SKM-1 (cell line): ENCODE data around the gene PCDHGB7.
"Not testable (repeated sequence)": the region's sequence is repeated elsewhere in the genome, so short reads cannot be mapped to it uniquely, and the experiment has no call there.

Source experiments
- DNase-seq: peaks from one replicate; lab custom pipeline; 2025; ENCODE audit not compliant: unreplicated experiment; lab: John Stamatoyannopoulos, UW

PCDHGB7 gene

GRCh38 chr5:141417494-141418172 lies at the start of gene PCDHGB7:
PCDHGB7 (plus strand) TSS chr5:141417677; CDS start chr5:141417860, 183 bp downstream.
- peak; percentile 65 for DNase-seq

- no peak for DNase-seq
These were observed 47.3 kb upstream of the PCDHGB7 start, which contains the start of gene PCDHGB3 for GRCh38 chr5:141369994-141370848. PCDHGB3 (plus strand) TSS chr5:141370242; CDS start chr5:141370395, 153 bp downstream.

GRCh38 chr5:141371572-141372475 lies 45.7 kb upstream of the PCDHGB7 start:
- no peak for DNase-seq

GRCh38 chr5:141373673-141374317 lies 43.7 kb upstream of the PCDHGB7 start, which contains the start of gene PCDHGA6:
PCDHGA6 (plus strand) TSS chr5:141373891; CDS start chr5:141374084, 193 bp downstream.
- no peak for DNase-seq

- no peak for DNase-seq
These were observed 42.9 kb upstream of the PCDHGB7 start for GRCh38 chr5:141374627-141375026.

- not testable (repeated sequence) for DNase-seq
These were observed 41.9 kb upstream of the PCDHGB7 start for GRCh38 chr5:141375444-141376155.

GRCh38 chr5:141382469-141383294 lies 34.8 kb upstream of the PCDHGB7 start, which contains the start of gene PCDHGA7:
PCDHGA7 (plus strand) TSS chr5:141382742; CDS start chr5:141382900, 158 bp downstream.
- no peak for DNase-seq

- DNase-seq, result no peak
These were observed 34.1 kb upstream of the PCDHGB7 start for GRCh38 chr5:141383345-141383744.

- no peak for DNase-seq
These were observed 32.8 kb upstream of the PCDHGB7 start for GRCh38 chr5:141384471-141385267.

GRCh38 chr5:141387557-141388311 lies 29.7 kb upstream of the PCDHGB7 start, which contains the start of gene PCDHGB4:
PCDHGB4 (plus strand) TSS chr5:141387698; CDS start chr5:141387885, 187 bp downstream.
- not testable (repeated sequence) for DNase-seq

- DNase-seq, result no peak
These were observed 28.8 kb upstream of the PCDHGB7 start for GRCh38 chr5:141388661-141389060.

GRCh38 chr5:141389153-141390042 lies 28.1 kb upstream of the PCDHGB7 start:
- DNase-seq, result no peak

- DNase-seq, result no peak
These were observed 24.9 kb upstream of the PCDHGB7 start, which contains the start of gene PCDHGA8 for GRCh38 chr5:141392429-141393198. PCDHGA8 (plus strand) TSS chr5:141392633; CDS start chr5:141392814, 181 bp downstream.

- DNase-seq, result no peak
These were observed 24.2 kb upstream of the PCDHGB7 start for GRCh38 chr5:141393267-141393666.
